Trophoblast cell (in vitro differentiated cells and primary cell): ENCODE data around the gene PCCB.
"Not testable (repeated sequence)": the region's sequence is repeated elsewhere in the genome, so short reads cannot be mapped to it uniquely, and the experiment has no call there.

ENCODE experiments used
- DNase-seq, 2 donors: peaks; one replicate each; pipeline ENCODE4 v3.0.0-alpha.2; 2016
- H2AFZ ChIP-seq: 2 replicates; pipeline ENCODE4 v1.6.1; 2013; ENCODE audit warnings: low read length, moderate library complexity, mild to moderate bottlenecking; ENCODE audit not compliant: insufficient read depth, poor library complexity
- H2AK5ac ChIP-seq: 2 replicates; pipeline ENCODE4 v1.6.1; 2013; ENCODE audit warnings: mild to moderate bottlenecking, low read length
- H2BK120ac ChIP-seq: 2 replicates; pipeline ENCODE4 v1.6.1; 2013; ENCODE audit warnings: low read length, mild to moderate bottlenecking, moderate library complexity; ENCODE audit not compliant: insufficient read depth, poor library complexity
- H2BK12ac ChIP-seq: 2 replicates; pipeline ENCODE4 v1.6.1; 2013; ENCODE audit warnings: mild to moderate bottlenecking, low read length, moderate library complexity
- H2BK5ac ChIP-seq: 2 replicates; pipeline ENCODE4 v1.6.1; 2013; ENCODE audit warnings: low read length, low read depth, moderate library complexity, mild to moderate bottlenecking; ENCODE audit not compliant: poor library complexity
- H3K14ac ChIP-seq: 2 replicates; pipeline ENCODE4 v1.6.1; 2013; ENCODE audit warnings: mild to moderate bottlenecking, low read length
- H3K18ac ChIP-seq: 2 replicates; pipeline ENCODE4 v1.6.1; 2013; ENCODE audit warnings: mild to moderate bottlenecking, low read length
- H3K23ac ChIP-seq: 2 replicates; pipeline ENCODE4 v1.6.1; 2013; ENCODE audit warnings: low read length
- H3K27ac ChIP-seq: 2 replicates; pipeline ENCODE4 v1.5.1; 2013; ENCODE audit warnings: low read depth, mild to moderate bottlenecking, inconsistent platforms, low read length, moderate library complexity
- H3K27me3 ChIP-seq: 2 replicates; pipeline ENCODE4 v1.6.1; 2013; ENCODE audit warnings: inconsistent platforms, mild to moderate bottlenecking, low read length, moderate library complexity; ENCODE audit not compliant: insufficient read depth
- H3K36me3 ChIP-seq, 2 experiments: 1 replicate in 1 of 2; 2 replicates in 1 of 2; pipeline ENCODE4 v1.6.1; 2013; ENCODE audit warnings: low read length in 2 of 2, mild to moderate bottlenecking in 2 of 2, moderate library complexity in 1 of 2; ENCODE audit not compliant: insufficient read depth in 2 of 2, control insufficient read depth in 1 of 2
- H3K4ac ChIP-seq: 2 replicates; pipeline ENCODE4 v1.6.1; 2013; ENCODE audit warnings: low read depth, mild to moderate bottlenecking, low read length, moderate library complexity
- H3K4me1 ChIP-seq, 2 experiments: 1 replicate in 1 of 2; 2 replicates in 1 of 2; pipeline ENCODE4 v1.6.1; 2013; ENCODE audit warnings: low read length in 2 of 2, mild to moderate bottlenecking in 2 of 2, moderate library complexity in 1 of 2; ENCODE audit not compliant: insufficient read depth in 2 of 2, control insufficient read depth in 1 of 2
- H3K4me2 ChIP-seq: 2 replicates; pipeline ENCODE4 v1.6.1; 2013; ENCODE audit warnings: inconsistent platforms, mild to moderate bottlenecking, low read length, moderate library complexity
- H3K4me3 ChIP-seq: 2 replicates; pipeline ENCODE4 v1.5.1; 2013; ENCODE audit warnings: mild to moderate bottlenecking, low read depth, low read length, inconsistent platforms
- H3K79me1 ChIP-seq: one replicate; pipeline ENCODE4 v1.6.1; 2013; ENCODE audit warnings: low read length
- H3K79me2 ChIP-seq: 2 replicates; pipeline ENCODE4 v1.6.1; 2013; ENCODE audit warnings: low read length, mild to moderate bottlenecking; ENCODE audit not compliant: control insufficient read depth, insufficient read depth, poor library complexity
- H3K9ac ChIP-seq: 2 replicates; pipeline ENCODE4 v1.6.1; 2013; ENCODE audit warnings: mild to moderate bottlenecking, low read length
- H3K9me3 ChIP-seq: 2 replicates; pipeline ENCODE4 v1.6.1; 2013; ENCODE audit warnings: low read depth, mild to moderate bottlenecking, control low read depth, inconsistent platforms, low read length; ENCODE audit not compliant: insufficient read depth
- H4K12ac ChIP-seq: 2 replicates; pipeline ENCODE4 v1.6.1; 2013; ENCODE audit warnings: low read depth, mild to moderate bottlenecking, low read length, moderate library complexity
- H4K8ac ChIP-seq: 2 replicates; pipeline ENCODE4 v1.6.1; 2013; ENCODE audit warnings: low read depth, mild to moderate bottlenecking, low read length, moderate library complexity
- H4K91ac ChIP-seq: one replicate; pipeline ENCODE4 v1.6.1; 2013; ENCODE audit warnings: low read depth, mild to moderate bottlenecking, low read length, moderate library complexity
- WGBS: extraction: QIAGEN DNeasy Blood & Tissue Kit; methylation state at CpG from one replicate; pipeline ENCODE4 v1.1.7; 2013; ENCODE audit warnings: missing lambda C conversion rate; ENCODE audit not compliant: insufficient read length, insufficient coverage; ENCODE audit errors: extremely low coverage; 5-methylcytosine and 5-hydroxymethylcytosine counted together

Gene PCCB

DNA sequence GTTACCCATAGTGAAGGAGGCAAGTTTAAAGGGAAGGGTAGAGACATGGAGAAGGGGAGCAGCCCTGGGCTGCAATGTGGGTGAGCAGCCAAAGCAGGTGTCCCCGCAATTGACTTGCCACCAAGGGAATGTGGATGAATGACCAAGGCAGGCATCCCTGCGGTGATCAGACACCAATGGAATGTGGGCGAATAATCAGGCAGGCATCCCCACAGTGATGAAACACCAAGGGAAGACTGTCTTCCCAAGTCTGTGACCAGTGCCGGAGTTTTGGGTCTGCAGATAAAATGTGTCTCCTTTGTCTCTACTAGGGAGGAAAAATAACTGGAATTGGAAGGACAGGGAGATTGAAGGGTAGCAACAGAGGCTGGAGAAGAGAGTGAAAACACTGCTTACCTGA is 27.4 kb upstream of the PCCB start:
- not testable (repeated sequence) for H2BK12ac ChIP-seq, H3K27ac ChIP-seq, H3K4me2 ChIP-seq, H4K91ac ChIP-seq, H3K79me1 ChIP-seq, H2BK120ac ChIP-seq, H3K9ac ChIP-seq, H2AK5ac ChIP-seq, H3K27me3 ChIP-seq, H2BK5ac ChIP-seq, DNase-seq, H4K8ac ChIP-seq, H3K23ac ChIP-seq, H3K4me3 ChIP-seq, H3K79me2 ChIP-seq, H3K9me3 ChIP-seq, H3K14ac ChIP-seq, H3K4me1 ChIP-seq, H3K4ac ChIP-seq, H3K18ac ChIP-seq, H4K12ac ChIP-seq, H2AFZ ChIP-seq, H3K36me3 ChIP-seq
- no CpG with 5 or more reads among the region's 4 CpGs for WGBS

- H3K36me3 ChIP-seq: no peaks in the 10 kb centered on the region
- no peak overlapping the region for H4K8ac ChIP-seq
- no peak overlapping the region for H3K23ac ChIP-seq
- no peak overlapping the region for H3K4ac ChIP-seq
- no peak overlapping the region for H2AFZ ChIP-seq
- H3K9ac ChIP-seq: no peak overlapping the region
- H2AK5ac ChIP-seq: no peak overlapping the region
- H4K91ac ChIP-seq: no peak overlapping the region
- H3K14ac ChIP-seq: no peak overlapping the region
- no peak overlapping the region for H3K4me3 ChIP-seq
- H3K4me2 ChIP-seq: no peak overlapping the region
- DNase-seq: no peak
- no peaks in the 10 kb centered on the region for H3K79me1 ChIP-seq
- H2BK12ac ChIP-seq: no peak overlapping the region
- H2BK120ac ChIP-seq: no peak overlapping the region
- H3K79me2 ChIP-seq: no peaks in the 10 kb centered on the region
- H3K27me3 ChIP-seq: no peaks in the 10 kb centered on the region
- WGBS: no CpG with 5 or more reads among the region's 2 CpGs
- no peak overlapping the region for H2BK5ac ChIP-seq
- H4K12ac ChIP-seq: no peak overlapping the region
- H3K27ac ChIP-seq: no peak overlapping the region
- H3K4me1 ChIP-seq: no peaks in the 10 kb centered on the region
- H3K18ac ChIP-seq: no peak overlapping the region
- H3K9me3 ChIP-seq: no peaks in the 10 kb centered on the region
Measured at GRCh38 chr3:136232413-136232812, 17.7 kb upstream of the PCCB start.

DNA sequence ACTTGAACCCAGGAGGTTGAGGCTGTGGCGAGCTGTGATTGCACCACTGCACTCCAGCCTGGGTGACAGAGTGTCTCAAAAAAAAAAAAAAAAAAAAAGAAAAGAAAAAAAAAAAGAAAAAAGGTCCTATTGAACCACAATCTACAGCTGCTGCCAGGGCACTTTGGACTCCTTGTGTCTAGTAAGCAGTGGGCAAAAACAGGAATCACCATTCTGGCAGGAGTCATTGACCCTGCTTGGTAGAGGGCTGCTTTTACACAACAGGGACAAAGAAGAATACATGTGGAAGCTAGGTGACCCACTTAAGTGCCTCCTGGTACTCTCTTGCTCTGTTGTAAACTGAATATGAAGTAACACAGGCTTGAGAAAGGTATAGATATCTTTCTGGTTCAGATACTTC is 14.6 kb upstream of the PCCB start:
- Histone ChIP-seq H4K91ac (no peak overlapping the region), H2BK12ac (no peak overlapping the region), H3K23ac (no peak overlapping the region), H2BK5ac (no peak overlapping the region), H2AFZ (no peak overlapping the region), H3K4me2 (no peak overlapping the region), H4K8ac (no peak overlapping the region), H3K9ac (no peak overlapping the region), H3K14ac (no peak overlapping the region), H3K4ac (no peak overlapping the region), H2BK120ac (no peak overlapping the region), H3K27ac (no peak overlapping the region), H4K12ac (no peak overlapping the region), H3K4me1 (no peaks in the 10 kb centered on the region), H3K18ac (no peak overlapping the region), H2AK5ac (no peak overlapping the region), H3K79me2 (no peaks in the 10 kb centered on the region), H3K4me3 (no peak overlapping the region), H3K27me3 (no peaks in the 10 kb centered on the region), H3K9me3 (no peaks in the 10 kb centered on the region), H3K36me3 (no peaks in the 10 kb centered on the region), H3K79me1 (no peaks in the 10 kb centered on the region)
- no CpG with 5 or more reads among the region's 1 CpG for WGBS
- no peak for DNase-seq

DNA sequence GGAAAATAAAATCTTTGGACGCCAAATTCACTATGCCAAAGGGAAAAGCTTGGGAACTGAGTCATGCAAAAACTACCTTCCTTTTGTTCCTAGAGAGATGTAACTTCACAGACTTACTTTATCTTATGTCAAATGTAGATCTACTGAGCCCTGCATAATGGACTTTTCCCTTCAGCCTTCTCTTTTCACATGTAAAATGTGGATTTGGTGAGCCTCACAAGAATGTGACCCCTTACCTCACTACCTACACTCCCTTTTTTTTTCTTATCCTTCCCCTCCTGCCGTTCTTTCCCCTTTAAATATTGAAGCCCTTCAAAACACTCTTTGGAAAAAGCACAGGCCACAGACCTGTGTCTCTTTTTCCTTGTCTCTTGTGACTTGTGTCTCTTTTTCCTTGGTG is 14.0 kb upstream of the PCCB start:
- Histone ChIP-seq H3K4ac (no peak overlapping the region), H3K18ac (no peak overlapping the region), H2AK5ac (no peak overlapping the region)

More for the DNA sequence above, 14.0 kb upstream of the PCCB start:
- H3K36me3 ChIP-seq: no peaks in the 10 kb centered on the region
- no peak overlapping the region for H2BK5ac ChIP-seq
- no CpG with 5 or more reads among the region's 2 CpGs for WGBS
- H3K23ac ChIP-seq: no peak overlapping the region
- no peak overlapping the region for H3K27ac ChIP-seq
- H3K4me3 ChIP-seq: no peak overlapping the region
- no peaks in the 10 kb centered on the region for H3K9me3 ChIP-seq
- no peak overlapping the region for H4K12ac ChIP-seq
- no peak overlapping the region for H4K8ac ChIP-seq
- H2BK120ac ChIP-seq: no peak overlapping the region
- no peak overlapping the region for H2AFZ ChIP-seq
- H3K27me3 ChIP-seq: no peaks in the 10 kb centered on the region
- no peaks in the 10 kb centered on the region for H3K79me2 ChIP-seq
- no peaks in the 10 kb centered on the region for H3K4me1 ChIP-seq
- no peak overlapping the region for H4K91ac ChIP-seq
- H2BK12ac ChIP-seq: no peak overlapping the region
- H3K79me1 ChIP-seq: no peaks in the 10 kb centered on the region
- no peak overlapping the region for H3K9ac ChIP-seq
- DNase-seq: no peak
- H3K14ac ChIP-seq: no peak overlapping the region
- no peak overlapping the region for H3K4me2 ChIP-seq
